Stimulated activated CD4-positive, alpha-beta T cell treated with anti-CD3 and anti-CD28 coated beads, Interleukin-15, amount 100 ng/mL, for 1 hour (primary cell): ENCODE results near the gene SIGLEC1.

Experiments used
- DNase-seq, 2 donors: peaks; one replicate each; pipeline ENCODE4 v3.0.0-alpha.2; 2020; ENCODE audit warnings: low read depth in 1 of 2, low spot score in 1 of 2

Gene SIGLEC1

GRCh38 chr20:3680701-3681351 lies 31.6 kb downstream of the SIGLEC1 start:
- no peak for DNase-seq

GRCh38 chr20:3679749-3680700 lies 32.4 kb downstream of the SIGLEC1 start:
- no peak for DNase-seq

- no peak for DNase-seq
These were observed 33.3 kb downstream of the SIGLEC1 start for GRCh38 chr20:3678856-3679720.

- no peak for DNase-seq
These were observed 34.2 kb downstream of the SIGLEC1 start for GRCh38 chr20:3678198-3678597.

- DNase-seq: no peak
These were observed 34.7 kb downstream of the SIGLEC1 start for GRCh38 chr20:3677733-3678132.

- DNase-seq: no peak
These were observed 37.2 kb downstream of the SIGLEC1 start for GRCh38 chr20:3674995-3675900.

- no peak for DNase-seq
These were observed 38.0 kb downstream of the SIGLEC1 start for GRCh38 chr20:3674447-3674846.

GRCh38 chr20:3673221-3674070 lies 39.0 kb downstream of the SIGLEC1 start:
- DNase-seq: no peak

GRCh38 chr20:3672547-3673171 lies 39.7 kb downstream of the SIGLEC1 start:
- no peak for DNase-seq

- DNase-seq: no peak
These were observed 40.3 kb downstream of the SIGLEC1 start for GRCh38 chr20:3671986-3672546.

GRCh38 chr20:3670945-3671344 lies 41.5 kb downstream of the SIGLEC1 start:
- DNase-seq: no peak

GRCh38 chr20:3670511-3670910 lies 41.9 kb downstream of the SIGLEC1 start:
- no peak for DNase-seq

- DNase-seq: no peak
These were observed 42.6 kb downstream of the SIGLEC1 start for GRCh38 chr20:3669710-3670367.

GRCh38 chr20:3667434-3668037 lies 44.9 kb downstream of the SIGLEC1 start:
- DNase-seq: no peak

GRCh38 chr20:3663858-3664257 lies 48.5 kb downstream of the SIGLEC1 start:
- DNase-seq: no peak

- no peak for DNase-seq
These were observed 49.2 kb downstream of the SIGLEC1 start, which contains the start of gene GFRA4 for GRCh38 chr20:3663031-3663701. GFRA4 (minus strand) TSS chr20:3663399; CDS start chr20:3663399, 0 bp downstream.
